ENCODE measurements around the gene XK. TPM values are rescaled to one million over a fixed set of nuclear protein-coding genes. Genes with fewer than 3 reads are reported as not detected.

Gene XK
- polyA plus RNA-seq, 3 donors: 0.05 TPM; not detected in 2

- Histone ChIP-seq H3K4me1 (ENCODE audit: control insufficient read depth in 1 of 2, insufficient read depth in 2 of 2, low read length in 2 of 2) (no peaks in the 10 kb centered on the region), H3K4me3 (replicated peaks in 1 of 3; ENCODE audit: low read depth in 2 of 3, low read length in 3 of 3) (no peak overlapping the region), H3K79me2 (ENCODE audit: insufficient read depth, low read length) (no peaks in the 10 kb centered on the region), H3K4me2 (replicated peaks; ENCODE audit: extremely low read depth, low read length, poor library complexity, severe bottlenecking) (no peak overlapping the region), H3K9me3 (replicated peaks in 1 of 2; ENCODE audit: control insufficient read depth in 1 of 2, insufficient read depth in 1 of 2, low read length in 2 of 2) (no peaks in the 10 kb centered on the region), H3K36me3 (replicated peaks in 1 of 2; ENCODE audit: control insufficient read depth in 1 of 2, insufficient read depth in 2 of 2, low read length in 2 of 2) (no peaks in the 10 kb centered on the region), H2AFZ (ENCODE audit: insufficient read depth, low read depth, low read length, poor library complexity, severe bottlenecking) (no peak overlapping the region), H3K27me3 (ENCODE audit: control insufficient read depth in 2 of 2, insufficient read depth in 2 of 2, low read length in 2 of 2) (peaks cover 0 to 2% of the 10 kb centered on the region in 2 donors), H3K27ac (ENCODE audit: low read depth in 1 of 2, low read length in 2 of 2) (no peak overlapping the region), H4K20me1 (ENCODE audit: insufficient read depth, low read length) (no peaks in the 10 kb centered on the region), H3K9ac (ENCODE audit: insufficient read depth, low read length, poor library complexity, severe bottlenecking) (no peak overlapping the region)
- Mint-ChIP-seq H3K4me3 (no peak overlapping the region), H3K27me3 (ENCODE audit: low read depth in 3 of 3) (peaks cover 0 to 2% (median 2%) of the 10 kb centered on the region in 3 donors), H3K4me1 (no peaks in the 10 kb centered on the region), H3K9me3 (peaks cover 0 to 2% (median 0%) of the 10 kb centered on the region in 7 donors), H3K36me3 (no peaks in the 10 kb centered on the region), H3K27ac (no peak overlapping the region)
- TF ChIP-seq CTCF (IDR thresholded peaks at IDR 0.05): no peak
- intact Hi-C loops (cut with micrococcal nuclease): no loop called here
- no CpG with 5 or more reads among the region's 3 CpGs for WGBS (ENCODE audit: insufficient coverage)
- no peak for DNase-seq
Observed at GRCh38 chrX:37692918-37693317, 7.3 kb downstream of the XK start.

- H3K27me3 ChIP-seq (ENCODE audit: control insufficient read depth in 2 of 2, insufficient read depth in 2 of 2, low read length in 2 of 2): peaks cover 0 to 2% of the 10 kb centered on the region in 2 donors
Observed at GRCh38 chrX:37697169-37697760, 11.7 kb downstream of the XK start.

More at GRCh38 chrX:37697169-37697760, 11.7 kb downstream of the XK start:
- Mint-ChIP-seq H3K9me3 (peaks cover 0 to 2% (median 0%) of the 10 kb centered on the region in 7 donors), H3K4me1 (no peaks in the 10 kb centered on the region), H3K27me3 (ENCODE audit: low read depth in 3 of 3) (peaks cover 0 to 2% (median 1%) of the 10 kb centered on the region in 3 donors), H3K27ac (no peak overlapping the region), H3K36me3 (no peaks in the 10 kb centered on the region), H3K4me3 (no peak overlapping the region)
- Histone ChIP-seq H3K9me3 (replicated peaks in 1 of 2; ENCODE audit: control insufficient read depth in 1 of 2, insufficient read depth in 1 of 2, low read length in 2 of 2) (no peaks in the 10 kb centered on the region), H3K9ac (ENCODE audit: insufficient read depth, low read length, poor library complexity, severe bottlenecking) (no peak overlapping the region), H3K36me3 (replicated peaks in 1 of 2; ENCODE audit: control insufficient read depth in 1 of 2, insufficient read depth in 2 of 2, low read length in 2 of 2) (no peaks in the 10 kb centered on the region), H4K20me1 (ENCODE audit: insufficient read depth, low read length) (no peaks in the 10 kb centered on the region), H3K27ac (ENCODE audit: low read depth in 1 of 2, low read length in 2 of 2) (no peak overlapping the region), H2AFZ (ENCODE audit: insufficient read depth, low read depth, low read length, poor library complexity, severe bottlenecking) (no peak overlapping the region), H3K4me1 (ENCODE audit: control insufficient read depth in 1 of 2, insufficient read depth in 2 of 2, low read length in 2 of 2) (no peaks in the 10 kb centered on the region), H3K4me3 (replicated peaks in 1 of 3; ENCODE audit: low read depth in 2 of 3, low read length in 3 of 3) (no peak overlapping the region), H3K4me2 (replicated peaks; ENCODE audit: extremely low read depth, low read length, poor library complexity, severe bottlenecking) (no peak overlapping the region), H3K79me2 (ENCODE audit: insufficient read depth, low read length) (no peaks in the 10 kb centered on the region)
- intact Hi-C loops (cut with micrococcal nuclease): no loop called here
- no peak for TF ChIP-seq CTCF (IDR thresholded peaks at IDR 0.05)
- no peak for DNase-seq
- WGBS (ENCODE audit: insufficient coverage): no CpG with 5 or more reads among the region's 1 CpG
